WTC11 (cell line): ENCODE results near the gene TPRKB.

Experiments
- CTCF ChIP-seq: fragments of 200-600 bp; IDR thresholded peaks from 2 replicates; pipeline ENCODE4 v1.8.0; 2022; ENCODE audit warnings: antibody characterized with exemption
- ESRRA ChIP-seq: sonication (generic); formaldehyde crosslinking; IDR thresholded peaks from 2 replicates; pipeline ENCODE4 v1.8.1; 2022; ENCODE audit warnings: mild to moderate bottlenecking, missing genetic modification reagents, borderline replicate concordance
- FOXJ3 ChIP-seq: sonication (generic); formaldehyde crosslinking; IDR thresholded peaks from 2 replicates; pipeline ENCODE4 v1.9.0; 2021; ENCODE audit warnings: missing genetic modification reagents, mild to moderate bottlenecking, borderline replicate concordance
- HMGXB4 ChIP-seq: sonication (generic); formaldehyde crosslinking; IDR thresholded peaks from 2 replicates; pipeline ENCODE4 v1.8.1; 2023; ENCODE audit warnings: mild to moderate bottlenecking, moderate library complexity, missing genetic modification reagents
- IRF1 ChIP-seq: sonication (generic); formaldehyde crosslinking; IDR thresholded peaks from 2 replicates; pipeline ENCODE4 v1.8.0; 2023; ENCODE audit warnings: missing genetic modification reagents
- IRF2 ChIP-seq: sonication (generic); formaldehyde crosslinking; IDR thresholded peaks from 2 replicates; pipeline ENCODE4 v1.8.0; 2022; ENCODE audit warnings: low read depth, missing genetic modification reagents, borderline replicate concordance
- NFYB ChIP-seq: sonication (generic); formaldehyde crosslinking; conservative IDR thresholded peaks from 2 replicates; pipeline ENCODE4 v1.8.0; 2022; ENCODE audit warnings: low read depth, missing genetic modification reagents
- PREB ChIP-seq: sonication (generic); formaldehyde crosslinking; IDR thresholded peaks from 2 replicates; pipeline ENCODE4 v1.8.1; 2022; ENCODE audit warnings: mild to moderate bottlenecking, missing genetic modification reagents, moderate library complexity, borderline replicate concordance
- SP1 ChIP-seq: sonication (generic); formaldehyde crosslinking; conservative IDR thresholded peaks from 2 replicates; pipeline ENCODE4 v1.8.1; 2022; ENCODE audit warnings: missing genetic modification reagents
- STAT6 ChIP-seq: sonication (generic); formaldehyde crosslinking; conservative IDR thresholded peaks from 2 replicates; pipeline ENCODE4 v1.8.1; 2023; ENCODE audit warnings: mild to moderate bottlenecking, low read depth, missing genetic modification reagents, moderate library complexity
- TCF7 ChIP-seq: sonication (generic); formaldehyde crosslinking; IDR thresholded peaks from 2 replicates; pipeline ENCODE4 v1.8.0; 2022; ENCODE audit warnings: mild to moderate bottlenecking, low read depth, missing genetic modification reagents, moderate library complexity
- TEAD4 ChIP-seq: sonication (generic); formaldehyde crosslinking; IDR thresholded peaks from 2 replicates; pipeline ENCODE4 v1.8.0; 2022; ENCODE audit warnings: mild to moderate bottlenecking, missing genetic modification reagents
- TP53 ChIP-seq: sonication (generic); formaldehyde crosslinking; IDR thresholded peaks from 2 replicates; pipeline ENCODE4 v1.8.1; 2023; ENCODE audit warnings: mild to moderate bottlenecking, missing genetic modification reagents
- USF2 ChIP-seq: sonication (generic); formaldehyde crosslinking; IDR thresholded peaks from 2 replicates; pipeline ENCODE4 v1.8.1; 2023; ENCODE audit warnings: mild to moderate bottlenecking, missing genetic modification reagents, moderate library complexity

- TF ChIP-seq CTCF (no peak), STAT6 (CRISPR knock-in tag) (no peak), TCF7 (CRISPR knock-in tag) (no peak), TEAD4 (CRISPR knock-in tag) (no peak), SP1 (CRISPR knock-in tag) (no peak), IRF1 (no peak), USF2 (CRISPR knock-in tag) (no peak), NFYB (CRISPR knock-in tag) (no peak), ESRRA (CRISPR knock-in tag) (no peak), FOXJ3 (CRISPR knock-in tag) (no peak), PREB (CRISPR knock-in tag) (no peak), TP53 (CRISPR knock-in tag) (no peak), IRF2 (no peak), HMGXB4 (CRISPR knock-in tag) (no peak)
These were observed 9.1 kb upstream of the TPRKB start for GRCh38 chr2:73746015-73746876.
